Measurements from ENCODE around the gene DAB2IP. TPM values are rescaled to one million over a fixed set of nuclear protein-coding genes. Genes with fewer than 3 reads are reported as not detected.

The DAB2IP gene
- polyA plus RNA-seq, 1 donor from 2014 or later: 17.3 TPM

- H3K27ac ChIP-seq (ENCODE audit: low read length): no peak overlapping the region
- peak overlapping the region; percentile 98 for H3K4me3 ChIP-seq (ENCODE audit: low read length)
- H3K9me2 ChIP-seq (ENCODE audit: insufficient read depth, low read length): no peaks in the 10 kb centered on the region
- H3K27me3 ChIP-seq (ENCODE audit: insufficient read depth, low read depth, low read length): no peaks in the 10 kb centered on the region
- H3F3A ChIP-seq (ENCODE audit: insufficient read depth, low read length, poor library complexity, severe bottlenecking): no peaks in the 10 kb centered on the region
- H2AFZ ChIP-seq (ENCODE audit: low read depth, low read length): no peak overlapping the region
- H3K9me3 ChIP-seq (ENCODE audit: low read length): no peaks in the 10 kb centered on the region
- peak overlapping the region; percentile 36 for H3K4me2 ChIP-seq (ENCODE audit: low read length)
- H4K20me1 ChIP-seq (ENCODE audit: insufficient read depth): peaks cover 33% of the 10 kb centered on the region
- TF ChIP-seq SMC3 (conservative IDR thresholded peaks at IDR 0.05; ENCODE audit: poor library complexity) (no peak), MXI1 (conservative IDR thresholded peaks at IDR 0.05; ENCODE audit: poor library complexity, severe bottlenecking) (no peak), CTCF (IDR thresholded peaks at IDR 0.05; ENCODE audit: poor library complexity, severe bottlenecking) (no peak), RAD21 (conservative IDR thresholded peaks at IDR 0.05) (no peak), TAF1 (IDR thresholded peaks at IDR 0.05; ENCODE audit: low read depth) (no peak)
- peak overlapping the region; percentile 83 for H3K9ac ChIP-seq (ENCODE audit: low read length)
- no peaks in the 10 kb centered on the region for H3K36me3 ChIP-seq (ENCODE audit: insufficient read depth, low read length)
- H3K79me2 ChIP-seq (replicated peaks; ENCODE audit: insufficient read depth, low read length): peaks cover 87% of the 10 kb centered on the region
Observed at GRCh38 chr9:121701736-121702261, 50.4 kb downstream of the DAB2IP start.

- TF ChIP-seq MXI1 (conservative IDR thresholded peaks at IDR 0.05; ENCODE audit: poor library complexity, severe bottlenecking): no peak
- peak; percentile 36 for TF ChIP-seq CTCF (IDR thresholded peaks at IDR 0.05; ENCODE audit: poor library complexity, severe bottlenecking)
- TF ChIP-seq TAF1 (IDR thresholded peaks at IDR 0.05; ENCODE audit: low read depth): no peak
- no peak for TF ChIP-seq RAD21 (conservative IDR thresholded peaks at IDR 0.05)
- TF ChIP-seq REST (IDR thresholded peaks at IDR 0.05; ENCODE audit: borderline replicate concordance): no peak
- no peak overlapping the region for H2AFZ ChIP-seq (ENCODE audit: low read depth, low read length)
- no peaks in the 10 kb centered on the region for H3K27me3 ChIP-seq (ENCODE audit: insufficient read depth, low read depth, low read length)
- peak overlapping the region; percentile 98 for H3K4me3 ChIP-seq (ENCODE audit: low read length)
- no peaks in the 10 kb centered on the region for H3K9me2 ChIP-seq (ENCODE audit: insufficient read depth, low read length)
- H4K20me1 ChIP-seq (ENCODE audit: insufficient read depth): peaks cover 39% of the 10 kb centered on the region
- no peaks in the 10 kb centered on the region for H3K36me3 ChIP-seq (ENCODE audit: insufficient read depth, low read length)
- no peak overlapping the region for H3K27ac ChIP-seq (ENCODE audit: low read length)
- no peak overlapping the region for H3K4me2 ChIP-seq (ENCODE audit: low read length)
- H3F3A ChIP-seq (ENCODE audit: insufficient read depth, low read length, poor library complexity, severe bottlenecking): no peaks in the 10 kb centered on the region
- peaks cover 93% of the 10 kb centered on the region for H3K79me2 ChIP-seq (replicated peaks; ENCODE audit: insufficient read depth, low read length)
- peak overlapping the region; percentile 15 for H3K9ac ChIP-seq (ENCODE audit: low read length)
- no peaks in the 10 kb centered on the region for H3K9me3 ChIP-seq (ENCODE audit: low read length)
Observed at GRCh38 chr9:121703014-121703734, 51.7 kb downstream of the DAB2IP start.

All from neural cell (in vitro differentiated cells).